Subcutaneous abdominal adipose tissue (tissue), 5 donors: Measurements from ENCODE around the gene SLITRK1.
A peak's percentile ranks its signal among the peaks of the same experiment; 100 is the strongest.

Source experiments
- H3K27ac ChIP-seq: one replicate; pipeline ENCODE4 v1.7.0; 2013; ENCODE audit warnings: low read depth, mild to moderate bottlenecking, inconsistent platforms, low read length, moderate library complexity
- H3K27me3 ChIP-seq, 5 donors: one replicate each; pipeline ENCODE4 v1.7.0; 2013; ENCODE audit warnings: low read length in 5 of 5, inconsistent platforms in 1 of 5; ENCODE audit not compliant: control insufficient read depth in 5 of 5, insufficient read depth in 4 of 5
- H3K36me3 ChIP-seq, 5 donors: one replicate each; pipeline ENCODE4 v1.7.0; 2013; ENCODE audit warnings: low read length in 5 of 5; ENCODE audit not compliant: control insufficient read depth in 5 of 5, insufficient read depth in 5 of 5
- H3K4me1 ChIP-seq, 5 donors: one replicate each; pipeline ENCODE4 v1.7.0; 2013; ENCODE audit warnings: low read length in 5 of 5, mild to moderate bottlenecking in 3 of 5, moderate library complexity in 1 of 5; ENCODE audit not compliant: control insufficient read depth in 5 of 5, insufficient read depth in 5 of 5
- H3K4me3 ChIP-seq, 5 donors: one replicate each; pipeline ENCODE4 v1.7.0; 2013; ENCODE audit warnings: low read length in 5 of 5, low read depth in 1 of 5
- H3K9ac ChIP-seq, 5 donors: one replicate each; pipeline ENCODE4 v1.7.0; 2013; ENCODE audit warnings: low read length in 5 of 5, mild to moderate bottlenecking in 4 of 5, moderate library complexity in 3 of 5
- H3K9me3 ChIP-seq, 5 donors: one replicate each; pipeline ENCODE4 v1.7.0; 2013; ENCODE audit warnings: low read length in 5 of 5; ENCODE audit not compliant: control insufficient read depth in 5 of 5
- donor health status: healthy.
- donor health status: healthy.
- donor health status: healthy.
- donor health status: healthy.
- donor health status: healthy.

SLITRK1 gene

GRCh38 chr13:83881917-83882605, at the start of gene SLITRK1:
TSS of gene SLITRK1 (minus strand) at chr13:83882474. CDS start at chr13:83881507, 967 bp downstream.
- Histone ChIP-seq H3K9ac (no peak within 1 kb of the TSS), H3K4me3 (peak within 1 kb of the TSS in 1 of 5 donors; percentile 17), H3K4me1 (peaks cover 0 to 13% (median 9%) of the 10 kb centered on the region in 5 donors), H3K9me3 (peaks cover 0 to 2% (median 0%) of the 10 kb centered on the region in 5 donors), H3K27me3 (peaks cover 28 to 45% (median 40%) of the 10 kb centered on the region in 5 donors), H3K36me3 (no peaks in the 10 kb centered on the region), H3K27ac (no peak within 1 kb of the TSS)

- H3K27me3 ChIP-seq = no peaks in the 10 kb centered on the region
- H3K4me3 ChIP-seq = no peak overlapping the region
- no peaks in the 10 kb centered on the region for H3K9me3 ChIP-seq
- H3K4me1 ChIP-seq = no peaks in the 10 kb centered on the region
- H3K9ac ChIP-seq = no peak overlapping the region
- H3K36me3 ChIP-seq = no peaks in the 10 kb centered on the region
- no peak overlapping the region for H3K27ac ChIP-seq
Observed at GRCh38 chr13:83929157-83929556, 46.9 kb upstream of the SLITRK1 start.

GRCh38 chr13:83919775-83920174, 37.5 kb upstream of the SLITRK1 start:
- no peak overlapping the region for H3K9ac ChIP-seq
- no peaks in the 10 kb centered on the region for H3K9me3 ChIP-seq
- no peaks in the 10 kb centered on the region for H3K4me1 ChIP-seq
- H3K27me3 ChIP-seq = no peaks in the 10 kb centered on the region
- H3K4me3 ChIP-seq = no peak overlapping the region
- no peaks in the 10 kb centered on the region for H3K36me3 ChIP-seq
- H3K27ac ChIP-seq = no peak overlapping the region

GRCh38 chr13:83914368-83914767, 32.1 kb upstream of the SLITRK1 start:
- Histone ChIP-seq H3K9me3 (no peaks in the 10 kb centered on the region), H3K27ac (no peak overlapping the region), H3K4me3 (no peak overlapping the region), H3K9ac (no peak overlapping the region), H3K4me1 (no peaks in the 10 kb centered on the region), H3K27me3 (no peaks in the 10 kb centered on the region), H3K36me3 (no peaks in the 10 kb centered on the region)

GRCh38 chr13:83907196-83907989, 25.1 kb upstream of the SLITRK1 start:
- peaks cover 0 to 3% (median 0%) of the 10 kb centered on the region in 5 donors for H3K9me3 ChIP-seq
- H3K27ac ChIP-seq = no peak overlapping the region
- H3K4me1 ChIP-seq = no peaks in the 10 kb centered on the region
- no peaks in the 10 kb centered on the region for H3K36me3 ChIP-seq
- no peaks in the 10 kb centered on the region for H3K27me3 ChIP-seq
- no peak overlapping the region for H3K9ac ChIP-seq
- no peak overlapping the region for H3K4me3 ChIP-seq

GRCh38 chr13:83906240-83906820, 24.1 kb upstream of the SLITRK1 start:
- H3K36me3 ChIP-seq = no peaks in the 10 kb centered on the region
- no peaks in the 10 kb centered on the region for H3K4me1 ChIP-seq
- no peak overlapping the region for H3K9ac ChIP-seq
- no peak overlapping the region for H3K4me3 ChIP-seq
- no peaks in the 10 kb centered on the region for H3K27me3 ChIP-seq
- peaks cover 0 to 3% (median 0%) of the 10 kb centered on the region in 5 donors for H3K9me3 ChIP-seq
- H3K27ac ChIP-seq = no peak overlapping the region

- Histone ChIP-seq H3K9me3 (peaks cover 0 to 3% (median 0%) of the 10 kb centered on the region in 5 donors), H3K36me3 (no peaks in the 10 kb centered on the region), H3K4me1 (no peaks in the 10 kb centered on the region), H3K27me3 (no peaks in the 10 kb centered on the region), H3K4me3 (no peak overlapping the region), H3K27ac (no peak overlapping the region), H3K9ac (no peak overlapping the region)
Observed at GRCh38 chr13:83905641-83906040, 23.4 kb upstream of the SLITRK1 start.

GRCh38 chr13:83895994-83896580, 13.8 kb upstream of the SLITRK1 start:
- H3K9me3 ChIP-seq = peaks cover 0 to 2% (median 0%) of the 10 kb centered on the region in 5 donors
- no peak overlapping the region for H3K27ac ChIP-seq

GRCh38 chr13:83890358-83890757, 8.1 kb upstream of the SLITRK1 start:
- Histone ChIP-seq H3K27me3 (no peaks in the 10 kb centered on the region), H3K9me3 (no peaks in the 10 kb centered on the region)

More at GRCh38 chr13:83895994-83896580, 13.8 kb upstream of the SLITRK1 start:
- Histone ChIP-seq H3K36me3 (no peaks in the 10 kb centered on the region), H3K9ac (no peak overlapping the region), H3K4me1 (no peaks in the 10 kb centered on the region), H3K4me3 (no peak overlapping the region), H3K27me3 (no peaks in the 10 kb centered on the region)

More at GRCh38 chr13:83890358-83890757, 8.1 kb upstream of the SLITRK1 start:
- no peak overlapping the region for H3K27ac ChIP-seq
- H3K4me1 ChIP-seq = no peaks in the 10 kb centered on the region
- no peak overlapping the region for H3K4me3 ChIP-seq
- H3K36me3 ChIP-seq = no peaks in the 10 kb centered on the region
- H3K9ac ChIP-seq = no peak overlapping the region
